Amniotic epithelial cell (primary cell): Measurements from ENCODE around the gene RIPOR2.
"Not testable (repeated sequence)": the region's sequence is repeated elsewhere in the genome, so short reads cannot be mapped to it uniquely, and the experiment has no call there.

Experiments
- DNase-seq: peaks from one replicate; pipeline ENCODE4 v3.0.0-alpha.2; 2010; ENCODE audit warnings: low read depth

Gene RIPOR2

GRCh38 chr6:24925661-24926060 is 10.1 kb downstream of the RIPOR2 start:
- no peak for DNase-seq

GRCh38 chr6:24924580-24925356 is 11.0 kb downstream of the RIPOR2 start:
- no peak for DNase-seq

GRCh38 chr6:24923885-24924401 is 11.8 kb downstream of the RIPOR2 start:
- DNase-seq = no peak

- no peak for DNase-seq
Observed at GRCh38 chr6:24922814-24923213, 12.9 kb downstream of the RIPOR2 start.

GRCh38 chr6:24922170-24922569 is 13.6 kb downstream of the RIPOR2 start:
- DNase-seq = no peak

GRCh38 chr6:24920136-24920535 is 15.6 kb downstream of the RIPOR2 start:
- no peak for DNase-seq

- no peak for DNase-seq
Observed at GRCh38 chr6:24919056-24919892, 16.5 kb downstream of the RIPOR2 start.

- no peak for DNase-seq
Observed at GRCh38 chr6:24918641-24919055, 17.1 kb downstream of the RIPOR2 start.

GRCh38 chr6:24916496-24916895 is 19.3 kb downstream of the RIPOR2 start:
- no peak for DNase-seq

- no peak for DNase-seq
Observed at GRCh38 chr6:24915641-24916040, 20.1 kb downstream of the RIPOR2 start.

GRCh38 chr6:24914082-24914481 is 21.7 kb downstream of the RIPOR2 start:
- not testable (repeated sequence) for DNase-seq

- no peak for DNase-seq
Observed at GRCh38 chr6:24911796-24912382, 23.9 kb downstream of the RIPOR2 start.

- DNase-seq = peak; percentile 34
Observed at GRCh38 chr6:24910961-24911725, 24.6 kb downstream of the RIPOR2 start.

GRCh38 chr6:24910331-24910960 is 25.3 kb downstream of the RIPOR2 start:
- no peak for DNase-seq

GRCh38 chr6:24909241-24910216 is 26.2 kb downstream of the RIPOR2 start:
- no peak for DNase-seq

GRCh38 chr6:24908650-24909035 is 27.1 kb downstream of the RIPOR2 start:
- no peak for DNase-seq

- no peak for DNase-seq
Observed at GRCh38 chr6:24907919-24908649, 27.7 kb downstream of the RIPOR2 start.

GRCh38 chr6:24906314-24906713 is 29.4 kb downstream of the RIPOR2 start:
- no peak for DNase-seq

GRCh38 chr6:24905483-24905882 is 30.3 kb downstream of the RIPOR2 start:
- no peak for DNase-seq
